GM23338 (cell line): ENCODE measurements around the gene GPR82. TPM values are rescaled to one million over a fixed set of nuclear protein-coding genes. Genes with fewer than 3 reads are reported as not detected.

Experiments used
- ATAC-seq: fragments of 200-7000 bp; cut with Tn5 transposase; 3 replicates; pipeline ENCODE4 v1.9.1; 2020
- DNase-seq: peaks from one replicate; pipeline ENCODE4 v3.0.0-alpha.2; 2015; ENCODE audit warnings: low spot score
- H2AFZ ChIP-seq: fragments of 200-600 bp; sonication (generic); 2 replicates; pipeline ENCODE4 v1.8.0; 2016; ENCODE audit warnings: antibody characterized with exemption, mild to moderate bottlenecking, moderate library complexity
- H3F3A ChIP-seq: fragments of 200-600 bp; sonication (generic); replicated peaks from 2 replicates; pipeline ENCODE4 v1.8.0; 2017; ENCODE audit warnings: antibody characterized with exemption, mixed run types, low read depth
- H3K27ac ChIP-seq: fragments of 200-600 bp; sonication (generic); 2 replicates; pipeline ENCODE4 v1.6.1; 2016; ENCODE audit warnings: low read depth
- H3K27me3 ChIP-seq: fragments of 200-600 bp; sonication (generic); 2 replicates; pipeline ENCODE4 v1.8.0; 2016; ENCODE audit warnings: mild to moderate bottlenecking, mixed run types, moderate library complexity; ENCODE audit not compliant: insufficient read depth
- H3K36me3 ChIP-seq: fragments of 200-600 bp; sonication (generic); 2 replicates; pipeline ENCODE4 v1.8.0; 2016; ENCODE audit warnings: mild to moderate bottlenecking; ENCODE audit not compliant: insufficient read depth
- H3K4me1 ChIP-seq: fragments of 200-600 bp; sonication (generic); 2 replicates; pipeline ENCODE4 v1.8.0; 2016; ENCODE audit warnings: mild to moderate bottlenecking, moderate library complexity; ENCODE audit not compliant: insufficient read depth
- H3K4me2 ChIP-seq: fragments of 200-600 bp; sonication (generic); 2 replicates; pipeline ENCODE4 v1.7.1; 2017; ENCODE audit warnings: mixed run types
- H3K4me3 ChIP-seq: fragments of 200-600 bp; sonication (generic); 2 replicates; pipeline ENCODE4 v1.6.1; 2016; ENCODE audit warnings: mixed run types
- H3K79me2 ChIP-seq: fragments of 200-600 bp; sonication (generic); replicated peaks from 2 replicates; pipeline ENCODE4 v1.8.0; 2017; ENCODE audit warnings: mild to moderate bottlenecking; ENCODE audit not compliant: insufficient read depth
- H3K9me2 ChIP-seq: fragments of 200-600 bp; sonication (generic); 2 replicates; pipeline ENCODE4 v1.8.0; 2017; ENCODE audit not compliant: insufficient read depth
- H4K20me1 ChIP-seq: fragments of 200-600 bp; sonication (generic); replicated peaks from 2 replicates; pipeline ENCODE4 v1.8.0; 2017; ENCODE audit warnings: mild to moderate bottlenecking; ENCODE audit not compliant: insufficient read depth
- H3K27ac Mint-ChIP-seq: 2 replicates; pipeline ENCODE4 v1.8.0; 2020; ENCODE audit warnings: inconsistent platforms, mild to moderate bottlenecking, moderate library complexity, mixed read lengths
- H3K27me3 Mint-ChIP-seq: 3 replicates; pipeline ENCODE4 v1.8.0; 2022; ENCODE audit warnings: low read depth, mild to moderate bottlenecking, moderate library complexity, mixed read lengths, inconsistent platforms; ENCODE audit not compliant: insufficient read depth, poor library complexity
- H3K36me3 Mint-ChIP-seq: 3 replicates; pipeline ENCODE4 v1.8.0; 2021; ENCODE audit warnings: low read depth, mild to moderate bottlenecking, inconsistent platforms, moderate library complexity, mixed read lengths
- H3K4me1 Mint-ChIP-seq: 3 replicates; pipeline ENCODE4 v1.8.0; 2020; ENCODE audit warnings: mild to moderate bottlenecking, inconsistent platforms, mixed read lengths
- H3K4me3 Mint-ChIP-seq: 3 replicates; pipeline ENCODE4 v1.8.0; 2021; ENCODE audit warnings: moderate library complexity, mild to moderate bottlenecking, inconsistent platforms, mixed read lengths
- H3K9me3 Mint-ChIP-seq: 3 replicates; pipeline ENCODE4 v1.8.0; 2020; ENCODE audit warnings: moderate library complexity, mild to moderate bottlenecking, inconsistent platforms, mixed read lengths
- CREB1 ChIP-seq: fragments of 250-450 bp; sonication (Bioruptor Pico); IDR thresholded peaks from 2 replicates; pipeline ENCODE4 v1.5.0; 2020; ENCODE audit warnings: low read depth, mild to moderate bottlenecking, moderate library complexity
- EZH2 ChIP-seq: fragments of 200-600 bp; sonication (generic); IDR thresholded peaks from one replicate; pipeline ENCODE4 v1.8.0; 2017; ENCODE audit warnings: antibody characterized with exemption, mild to moderate bottlenecking, low read depth; ENCODE audit not compliant: unreplicated experiment
- NANOG ChIP-seq: IDR thresholded peaks from 2 replicates; pipeline ENCODE4 v1.6.1; 2016; ENCODE audit warnings: antibody characterized with exemption, borderline replicate concordance
- POLR2AphosphoS5 ChIP-seq: IDR thresholded peaks from 2 replicates; pipeline ENCODE4 v1.6.1; 2016; ENCODE audit warnings: antibody characterized with exemption, low read depth
- ZNF331 ChIP-seq: fragments of 250-450 bp; sonication (Bioruptor Pico); IDR thresholded peaks from 2 replicates; pipeline ENCODE4 v1.5.0; 2020; ENCODE audit warnings: low read depth, mild to moderate bottlenecking, moderate library complexity
- polyA plus RNA-seq: library from polyadenylated mRNA; unstranded; fragments of >200 nt; fragmentation: Nextera tagmentation; extraction: Ambion mirVana; gene quantifications from 2 replicates; pipeline ENCODE4 v1.2.1, GENCODE V29; 2016
- total RNA-seq: library from RNA; depleted of rRNA; stranded (reverse); fragments of >200 nt; shearing (Covaris generic); gene quantifications from 2 replicates; pipeline ENCODE4 v1.2.3, GENCODE V29; 2014
- TF ChIP-seq, protein P1 (sequence below): IDR thresholded peaks from 2 replicates; pipeline ENCODE4 v1.6.1; 2016; ENCODE audit warnings: antibody characterized with exemption
- TF ChIP-seq, protein P2 (sequence below), 2 experiments: fragments of 200-600 bp in 1 of 2; sonication (generic) in 1 of 2; conservative IDR thresholded peaks; 2 replicates each; pipeline versions ENCODE4 v1.5.1 to v1.6.1; 2016 to 2017; ENCODE audit warnings: antibody characterized with exemption in 2 of 2, low read depth in 2 of 2, mild to moderate bottlenecking in 2 of 2, moderate library complexity in 1 of 2
- TF ChIP-seq, protein P3 (sequence below): fragments of 250-450 bp; sonication (Bioruptor Pico); IDR thresholded peaks from 2 replicates; pipeline ENCODE4 v1.5.0; 2020; ENCODE audit warnings: mild to moderate bottlenecking, moderate library complexity

The GPR82 gene
- total and polyA plus RNA-seq, 2 experiments from 2014 or later = 0.32 TPM; not detected in 1

DNA sequence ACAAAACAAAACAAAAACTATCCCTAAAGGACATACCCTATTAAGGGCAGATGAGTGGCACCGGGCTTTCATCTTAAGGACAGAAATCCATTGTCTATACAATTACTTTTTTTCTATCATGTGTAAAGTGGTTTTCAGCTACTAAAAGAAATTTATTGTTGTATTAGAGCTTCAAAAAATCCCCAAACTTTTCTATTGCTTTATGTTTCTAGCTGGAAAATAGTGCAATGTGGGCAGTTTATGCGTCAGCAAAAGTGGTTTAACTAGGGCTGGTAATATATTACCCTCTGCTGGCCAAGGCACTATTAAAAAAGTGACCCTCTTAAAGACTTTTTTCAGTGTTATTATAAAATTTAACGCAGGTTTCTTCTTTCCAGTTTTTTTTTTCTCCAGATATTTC, 15.5 kb upstream of the GPR82 start:
- no peak overlapping the region for H3K27ac Mint-ChIP-seq
- Histone ChIP-seq H3K4me3 (no peak overlapping the region), H2AFZ (no peak overlapping the region), H3K27ac (no peak overlapping the region), H3K9me2 (no peaks in the 10 kb centered on the region), H3K36me3 (no peaks in the 10 kb centered on the region), H3K4me2 (no peak overlapping the region), H3K79me2 (no peaks in the 10 kb centered on the region), H3K27me3 (no peaks in the 10 kb centered on the region), H3F3A (no peaks in the 10 kb centered on the region), H4K20me1 (no peaks in the 10 kb centered on the region), H3K4me1 (peaks cover 19% of the 10 kb centered on the region)
- H3K9me3 Mint-ChIP-seq = no peaks in the 10 kb centered on the region
- no peaks in the 10 kb centered on the region for H3K27me3 Mint-ChIP-seq
- no peak overlapping the region for H3K4me3 Mint-ChIP-seq
- no peak for DNase-seq
- TF ChIP-seq NANOG = no peak
- TF ChIP-seq, protein P1, sequence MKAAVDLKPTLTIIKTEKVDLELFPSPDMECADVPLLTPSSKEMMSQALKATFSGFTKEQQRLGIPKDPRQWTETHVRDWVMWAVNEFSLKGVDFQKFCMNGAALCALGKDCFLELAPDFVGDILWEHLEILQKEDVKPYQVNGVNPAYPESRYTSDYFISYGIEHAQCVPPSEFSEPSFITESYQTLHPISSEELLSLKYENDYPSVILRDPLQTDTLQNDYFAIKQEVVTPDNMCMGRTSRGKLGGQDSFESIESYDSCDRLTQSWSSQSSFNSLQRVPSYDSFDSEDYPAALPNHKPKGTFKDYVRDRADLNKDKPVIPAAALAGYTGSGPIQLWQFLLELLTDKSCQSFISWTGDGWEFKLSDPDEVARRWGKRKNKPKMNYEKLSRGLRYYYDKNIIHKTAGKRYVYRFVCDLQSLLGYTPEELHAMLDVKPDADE = no peak
- TF ChIP-seq, protein P2, sequence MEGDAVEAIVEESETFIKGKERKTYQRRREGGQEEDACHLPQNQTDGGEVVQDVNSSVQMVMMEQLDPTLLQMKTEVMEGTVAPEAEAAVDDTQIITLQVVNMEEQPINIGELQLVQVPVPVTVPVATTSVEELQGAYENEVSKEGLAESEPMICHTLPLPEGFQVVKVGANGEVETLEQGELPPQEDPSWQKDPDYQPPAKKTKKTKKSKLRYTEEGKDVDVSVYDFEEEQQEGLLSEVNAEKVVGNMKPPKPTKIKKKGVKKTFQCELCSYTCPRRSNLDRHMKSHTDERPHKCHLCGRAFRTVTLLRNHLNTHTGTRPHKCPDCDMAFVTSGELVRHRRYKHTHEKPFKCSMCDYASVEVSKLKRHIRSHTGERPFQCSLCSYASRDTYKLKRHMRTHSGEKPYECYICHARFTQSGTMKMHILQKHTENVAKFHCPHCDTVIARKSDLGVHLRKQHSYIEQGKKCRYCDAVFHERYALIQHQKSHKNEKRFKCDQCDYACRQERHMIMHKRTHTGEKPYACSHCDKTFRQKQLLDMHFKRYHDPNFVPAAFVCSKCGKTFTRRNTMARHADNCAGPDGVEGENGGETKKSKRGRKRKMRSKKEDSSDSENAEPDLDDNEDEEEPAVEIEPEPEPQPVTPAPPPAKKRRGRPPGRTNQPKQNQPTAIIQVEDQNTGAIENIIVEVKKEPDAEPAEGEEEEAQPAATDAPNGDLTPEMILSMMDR (conservative IDR thresholded peaks at IDR 0.05; ENCODE audit: low read depth in 2 of 2) = no peak
- H3K36me3 Mint-ChIP-seq = no peaks in the 10 kb centered on the region; the same call in 2 of the 3 replicates
- ATAC-seq = no peak
- peaks cover 44% of the 10 kb centered on the region for H3K4me1 Mint-ChIP-seq

DNA sequence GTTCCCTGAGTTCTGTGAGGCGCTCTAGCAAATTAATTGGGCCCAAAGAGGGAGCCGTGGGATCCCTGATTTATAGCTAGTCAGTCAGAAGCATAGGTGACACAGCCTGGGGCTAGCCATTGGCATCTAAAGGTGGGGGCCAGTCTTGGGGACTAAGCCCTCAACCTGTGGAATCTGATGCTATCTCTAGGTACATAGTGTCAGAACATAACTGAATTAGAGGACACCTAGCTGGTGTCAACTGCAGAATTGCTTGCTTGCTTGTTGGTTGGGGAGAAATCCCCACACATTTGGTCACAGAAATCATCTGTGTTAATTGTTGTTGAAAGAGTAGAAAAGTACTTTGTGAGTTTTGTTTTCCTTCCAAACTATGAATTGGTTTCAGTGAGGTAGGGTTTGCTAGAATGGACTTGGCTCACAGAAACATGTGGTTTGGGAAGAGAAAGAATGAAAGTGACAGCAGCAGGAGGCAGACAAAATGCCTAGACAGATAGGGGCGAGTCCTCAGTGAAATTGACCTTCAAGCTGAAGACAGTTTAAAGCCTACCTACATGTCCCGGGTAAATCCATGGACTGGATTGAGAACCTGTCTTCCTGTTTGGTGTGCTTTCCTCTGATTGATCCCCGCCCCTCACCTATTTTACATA, 12.8 kb upstream of the GPR82 start:
- Histone ChIP-seq H3K4me2 (no peak overlapping the region), H2AFZ (no peak overlapping the region), H3K27me3 (no peaks in the 10 kb centered on the region), H3K4me1 (peaks cover 12% of the 10 kb centered on the region), H3K9me2 (no peaks in the 10 kb centered on the region), H3F3A (no peaks in the 10 kb centered on the region), H4K20me1 (no peaks in the 10 kb centered on the region), H3K79me2 (no peaks in the 10 kb centered on the region), H3K36me3 (no peaks in the 10 kb centered on the region), H3K27ac (no peak overlapping the region), H3K4me3 (no peak overlapping the region)
- Mint-ChIP-seq H3K36me3 (peaks cover 6% of the 10 kb centered on the region; the same call in 2 of the 3 replicates), H3K4me1 (peaks cover 38% of the 10 kb centered on the region), H3K4me3 (no peak overlapping the region), H3K27me3 (no peaks in the 10 kb centered on the region), H3K27ac (no peak overlapping the region), H3K9me3 (no peaks in the 10 kb centered on the region)
- ATAC-seq = no peak
- DNase-seq = no peak
- TF ChIP-seq CREB1 (CRISPR knock-in tag) = no peak
- TF ChIP-seq, protein P3, sequence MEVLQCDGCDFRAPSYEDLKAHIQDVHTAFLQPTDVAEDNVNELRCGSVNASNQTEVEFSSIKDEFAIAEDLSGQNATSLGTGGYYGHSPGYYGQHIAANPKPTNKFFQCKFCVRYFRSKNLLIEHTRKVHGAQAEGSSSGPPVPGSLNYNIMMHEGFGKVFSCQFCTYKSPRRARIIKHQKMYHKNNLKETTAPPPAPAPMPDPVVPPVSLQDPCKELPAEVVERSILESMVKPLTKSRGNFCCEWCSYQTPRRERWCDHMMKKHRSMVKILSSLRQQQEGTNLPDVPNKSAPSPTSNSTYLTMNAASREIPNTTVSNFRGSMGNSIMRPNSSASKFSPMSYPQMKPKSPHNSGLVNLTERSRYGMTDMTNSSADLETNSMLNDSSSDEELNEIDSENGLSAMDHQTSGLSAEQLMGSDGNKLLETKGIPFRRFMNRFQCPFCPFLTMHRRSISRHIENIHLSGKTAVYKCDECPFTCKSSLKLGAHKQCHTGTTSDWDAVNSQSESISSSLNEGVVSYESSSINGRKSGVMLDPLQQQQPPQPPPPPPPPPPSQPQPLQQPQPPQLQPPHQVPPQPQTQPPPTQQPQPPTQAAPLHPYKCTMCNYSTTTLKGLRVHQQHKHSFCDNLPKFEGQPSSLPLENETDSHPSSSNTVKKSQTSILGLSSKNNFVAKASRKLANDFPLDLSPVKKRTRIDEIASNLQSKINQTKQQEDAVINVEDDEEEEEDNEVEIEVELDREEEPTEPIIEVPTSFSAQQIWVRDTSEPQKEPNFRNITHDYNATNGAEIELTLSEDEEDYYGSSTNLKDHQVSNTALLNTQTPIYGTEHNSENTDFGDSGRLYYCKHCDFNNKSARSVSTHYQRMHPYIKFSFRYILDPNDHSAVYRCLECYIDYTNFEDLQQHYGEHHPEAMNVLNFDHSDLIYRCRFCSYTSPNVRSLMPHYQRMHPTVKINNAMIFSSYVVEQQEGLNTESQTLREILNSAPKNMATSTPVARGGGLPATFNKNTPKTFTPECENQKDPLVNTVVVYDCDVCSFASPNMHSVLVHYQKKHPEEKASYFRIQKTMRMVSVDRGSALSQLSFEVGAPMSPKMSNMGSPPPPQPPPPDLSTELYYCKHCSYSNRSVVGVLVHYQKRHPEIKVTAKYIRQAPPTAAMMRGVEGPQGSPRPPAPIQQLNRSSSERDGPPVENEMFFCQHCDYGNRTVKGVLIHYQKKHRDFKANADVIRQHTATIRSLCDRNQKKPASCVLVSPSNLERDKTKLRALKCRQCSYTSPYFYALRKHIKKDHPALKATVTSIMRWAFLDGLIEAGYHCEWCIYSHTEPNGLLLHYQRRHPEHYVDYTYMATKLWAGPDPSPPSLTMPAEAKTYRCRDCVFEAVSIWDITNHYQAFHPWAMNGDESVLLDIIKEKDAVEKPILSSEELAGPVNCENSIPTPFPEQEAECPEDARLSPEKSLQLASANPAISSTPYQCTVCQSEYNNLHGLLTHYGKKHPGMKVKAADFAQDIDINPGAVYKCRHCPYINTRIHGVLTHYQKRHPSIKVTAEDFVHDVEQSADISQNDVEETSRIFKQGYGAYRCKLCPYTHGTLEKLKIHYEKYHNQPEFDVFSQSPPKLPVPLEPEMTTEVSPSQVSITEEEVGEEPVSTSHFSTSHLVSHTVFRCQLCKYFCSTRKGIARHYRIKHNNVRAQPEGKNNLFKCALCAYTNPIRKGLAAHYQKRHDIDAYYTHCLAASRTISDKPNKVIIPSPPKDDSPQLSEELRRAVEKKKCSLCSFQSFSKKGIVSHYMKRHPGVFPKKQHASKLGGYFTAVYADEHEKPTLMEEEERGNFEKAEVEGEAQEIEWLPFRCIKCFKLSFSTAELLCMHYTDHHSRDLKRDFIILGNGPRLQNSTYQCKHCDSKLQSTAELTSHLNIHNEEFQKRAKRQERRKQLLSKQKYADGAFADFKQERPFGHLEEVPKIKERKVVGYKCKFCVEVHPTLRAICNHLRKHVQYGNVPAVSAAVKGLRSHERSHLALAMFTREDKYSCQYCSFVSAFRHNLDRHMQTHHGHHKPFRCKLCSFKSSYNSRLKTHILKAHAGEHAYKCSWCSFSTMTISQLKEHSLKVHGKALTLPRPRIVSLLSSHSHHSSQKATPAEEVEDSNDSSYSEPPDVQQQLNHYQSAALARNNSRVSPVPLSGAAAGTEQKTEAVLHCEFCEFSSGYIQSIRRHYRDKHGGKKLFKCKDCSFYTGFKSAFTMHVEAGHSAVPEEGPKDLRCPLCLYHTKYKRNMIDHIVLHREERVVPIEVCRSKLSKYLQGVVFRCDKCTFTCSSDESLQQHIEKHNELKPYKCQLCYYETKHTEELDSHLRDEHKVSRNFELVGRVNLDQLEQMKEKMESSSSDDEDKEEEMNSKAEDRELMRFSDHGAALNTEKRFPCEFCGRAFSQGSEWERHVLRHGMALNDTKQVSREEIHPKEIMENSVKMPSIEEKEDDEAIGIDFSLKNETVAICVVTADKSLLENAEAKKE (CRISPR knock-in tag) = no peak
- TF ChIP-seq ZNF331 = no peak
- no peak for TF ChIP-seq POLR2AphosphoS5
- TF ChIP-seq EZH2 = no peak
- TF ChIP-seq, protein P2 (conservative IDR thresholded peaks at IDR 0.05; ENCODE audit: low read depth in 2 of 2) = no peak
- no peak for TF ChIP-seq NANOG
